H9 (cell line): ENCODE measurements around the gene PRSS21. TPM values are rescaled to one million over a fixed set of nuclear protein-coding genes. Genes with fewer than 3 reads are reported as not detected.

Experiments used
- DNase-seq: peaks from one replicate; pipeline ENCODE4 v3.0.0-alpha.2; 2017
- H2AFZ ChIP-seq: one replicate; pipeline ENCODE4 v1.6.1; 2013; ENCODE audit warnings: mild to moderate bottlenecking, low read length, control low read depth, moderate library complexity
- H2AK5ac ChIP-seq: 2 replicates; pipeline ENCODE4 v1.6.1; 2013; ENCODE audit warnings: low read length, control low read depth, mixed read lengths; ENCODE audit not compliant: insufficient read length
- H2BK120ac ChIP-seq: one replicate; pipeline ENCODE4 v1.6.1; 2013; ENCODE audit warnings: low read depth, mild to moderate bottlenecking, low read length, control low read depth, inconsistent platforms; ENCODE audit not compliant: poor library complexity, severe bottlenecking
- H2BK12ac ChIP-seq: 2 replicates; pipeline ENCODE4 v1.6.1; 2013; ENCODE audit warnings: low read length, control low read depth, mixed read lengths, low read depth; ENCODE audit not compliant: insufficient read length
- H2BK15ac ChIP-seq: 2 replicates; pipeline ENCODE4 v1.6.1; 2013; ENCODE audit warnings: low read depth, low read length, control low read depth
- H2BK20ac ChIP-seq: one replicate; pipeline ENCODE4 v1.6.1; 2013; ENCODE audit warnings: low read depth, mild to moderate bottlenecking, low read length, control low read depth, inconsistent platforms; ENCODE audit not compliant: poor library complexity, severe bottlenecking
- H2BK5ac ChIP-seq: 2 replicates; pipeline ENCODE4 v1.6.1; 2013; ENCODE audit warnings: low read length, control low read depth, mixed read lengths; ENCODE audit not compliant: insufficient read length
- H3K14ac ChIP-seq: 2 replicates; pipeline ENCODE4 v1.6.1; 2013; ENCODE audit warnings: low read length, control low read depth; ENCODE audit not compliant: insufficient read depth
- H3K18ac ChIP-seq: 2 replicates; pipeline ENCODE4 v1.6.1; 2013; ENCODE audit warnings: low read depth, mild to moderate bottlenecking, mixed read lengths, low read length, control low read depth; ENCODE audit not compliant: insufficient read length
- H3K23ac ChIP-seq: 2 replicates; pipeline ENCODE4 v1.6.1; 2013; ENCODE audit warnings: low read length, control low read depth, mixed read lengths, low read depth; ENCODE audit not compliant: insufficient read length
- H3K23me2 ChIP-seq: 2 replicates; pipeline ENCODE4 v1.6.1; 2013; ENCODE audit warnings: low read depth, mild to moderate bottlenecking, mixed read lengths, low read length, control low read depth; ENCODE audit not compliant: insufficient read length, poor library complexity, severe bottlenecking
- H3K27ac ChIP-seq: 2 replicates; pipeline ENCODE4 v1.5.1; 2013; ENCODE audit warnings: low read length, control low read depth, mixed read lengths, low read depth; ENCODE audit not compliant: insufficient read length
- H3K27me3 ChIP-seq: 2 replicates; pipeline ENCODE4 v1.6.1; 2013; ENCODE audit warnings: low read length, control low read depth, inconsistent platforms; ENCODE audit not compliant: insufficient read depth
- H3K4ac ChIP-seq: 2 replicates; pipeline ENCODE4 v1.6.1; 2013; ENCODE audit warnings: low read depth, mild to moderate bottlenecking, control low read depth, inconsistent platforms, low read length, moderate library complexity
- H3K4me1 ChIP-seq: 2 replicates; pipeline ENCODE4 v1.6.1; 2013; ENCODE audit warnings: low read length, control low read depth, inconsistent platforms; ENCODE audit not compliant: insufficient read depth
- H3K4me2 ChIP-seq: 2 replicates; pipeline ENCODE4 v1.6.1; 2013; ENCODE audit warnings: low read length, control low read depth, mixed read lengths; ENCODE audit not compliant: insufficient read length, insufficient read depth
- H3K56ac ChIP-seq: 2 replicates; pipeline ENCODE4 v1.6.1; 2013; ENCODE audit warnings: low read depth, mild to moderate bottlenecking, mixed read lengths, low read length, control low read depth; ENCODE audit not compliant: insufficient read length
- H3K79me1 ChIP-seq: 2 replicates; pipeline ENCODE4 v1.6.1; 2013; ENCODE audit warnings: low read depth, mild to moderate bottlenecking, moderate library complexity, low read length, control low read depth, inconsistent platforms; ENCODE audit not compliant: insufficient read depth, poor library complexity, severe bottlenecking
- H3K79me2 ChIP-seq: 2 replicates; pipeline ENCODE4 v1.6.1; 2013; ENCODE audit warnings: low read length, control low read depth, inconsistent platforms; ENCODE audit not compliant: insufficient read depth
- H3K9ac ChIP-seq: 2 replicates; pipeline ENCODE4 v1.6.1; 2013; ENCODE audit warnings: low read length, control low read depth, mixed read lengths; ENCODE audit not compliant: insufficient read length; ENCODE audit errors: extremely low read depth
- H3K9me3 ChIP-seq: one replicate; pipeline ENCODE4 v1.6.1; 2013; ENCODE audit warnings: low read depth, low read length, inconsistent platforms; ENCODE audit not compliant: control insufficient read depth
- H3T11ph ChIP-seq: one replicate; pipeline ENCODE4 v1.6.1; 2013; ENCODE audit warnings: mild to moderate bottlenecking, low read length, control low read depth, inconsistent platforms
- H4K20me1 ChIP-seq: one replicate; pipeline ENCODE4 v1.6.1; 2013; ENCODE audit not compliant: control insufficient read depth, insufficient read length, insufficient read depth
- H4K5ac ChIP-seq: 2 replicates; pipeline ENCODE4 v1.6.1; 2013; ENCODE audit warnings: low read depth, mild to moderate bottlenecking, mixed read lengths, low read length, control low read depth; ENCODE audit not compliant: insufficient read length
- H4K8ac ChIP-seq: replicated peaks from 2 replicates; pipeline ENCODE4 v1.6.1; 2013; ENCODE audit warnings: low read length, control low read depth, mixed read lengths, low read depth; ENCODE audit not compliant: insufficient read length
- H4K91ac ChIP-seq: 2 replicates; pipeline ENCODE4 v1.6.1; 2013; ENCODE audit warnings: low read depth, mild to moderate bottlenecking, moderate library complexity, mixed read lengths, low read length, control low read depth; ENCODE audit not compliant: insufficient read length
- H3K27ac Mint-ChIP-seq, 3 experiments: 2 replicates in 2 of 3; 3 replicates in 1 of 3; pipeline ENCODE4 v1.8.0; 2020 to 2021; ENCODE audit warnings: mixed read lengths in 3 of 3, mild to moderate bottlenecking in 1 of 3, moderate library complexity in 1 of 3
- H3K27me3 Mint-ChIP-seq: 2 replicates; pipeline ENCODE4 v1.8.0; 2021; ENCODE audit warnings: low read depth, mild to moderate bottlenecking, moderate library complexity, mixed read lengths
- H3K36me3 Mint-ChIP-seq, 3 experiments: 2 replicates in 2 of 3; 3 replicates in 1 of 3; pipeline ENCODE4 v1.8.0; 2020 to 2021; ENCODE audit warnings: low read depth in 3 of 3, mixed read lengths in 3 of 3; ENCODE audit not compliant: insufficient read depth in 1 of 3
- H3K4me1 Mint-ChIP-seq, 2 experiments: 2 replicates each; pipeline ENCODE4 v1.8.0; 2020; ENCODE audit warnings: mixed read lengths in 2 of 2
- H3K4me3 Mint-ChIP-seq, 2 experiments: 2 replicates in 1 of 2; 3 replicates in 1 of 2; pipeline ENCODE4 v1.8.0; 2020 to 2021; ENCODE audit warnings: mild to moderate bottlenecking in 2 of 2, mixed read lengths in 2 of 2, moderate library complexity in 1 of 2
- H3K9me3 Mint-ChIP-seq, 2 experiments: 2 replicates in 1 of 2; 3 replicates in 1 of 2; pipeline ENCODE4 v1.8.0; 2020; ENCODE audit warnings: mild to moderate bottlenecking in 2 of 2, mixed read lengths in 2 of 2, moderate library complexity in 1 of 2
- WGBS: extraction: QIAGEN DNeasy Blood & Tissue Kit; methylation state at CpG from one replicate; pipeline ENCODE4 v1.1.7; 2013; ENCODE audit warnings: missing lambda C conversion rate, low lambda C conversion rate, mixed read lengths; ENCODE audit not compliant: insufficient read length; ENCODE audit errors: extremely low coverage; 5-methylcytosine and 5-hydroxymethylcytosine counted together
- total RNA-seq: library from RNA; stranded (reverse); gene quantifications from 2 replicates; pipeline ENCODE4 v1.2.1, GENCODE V29; 2021
- TF ChIP-seq, protein P1 (sequence below): fragments of 200-600 bp; sonication (generic); conservative IDR thresholded peaks from 3 replicates; pipeline ENCODE4 v1.8.0; 2021; ENCODE audit warnings: antibody characterized with exemption, mild to moderate bottlenecking

PRSS21 gene
- total RNA-seq, 1 experiment from 2014 or later = not detected

DNA sequence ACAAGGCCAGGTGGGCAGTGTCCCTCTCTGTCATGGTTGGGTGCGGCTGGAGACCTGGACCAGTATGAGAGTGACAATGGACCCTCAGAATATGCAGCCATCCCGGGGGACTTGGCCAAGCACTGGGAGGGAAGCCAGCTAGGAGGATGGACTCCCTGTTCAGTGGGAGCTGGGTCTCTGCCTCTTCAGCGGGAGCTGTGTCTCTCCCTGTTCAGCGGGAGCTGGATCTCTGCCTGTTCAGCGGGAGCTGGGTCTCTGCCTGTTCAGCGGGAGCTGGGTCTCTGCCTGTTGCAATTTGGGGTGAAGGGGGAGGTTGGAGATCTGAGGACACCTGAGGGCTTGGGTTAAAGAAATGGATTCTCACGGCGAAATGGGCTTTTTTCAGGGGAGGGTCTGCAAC is 25.9 kb upstream of the PRSS21 start:
- H2AK5ac ChIP-seq = no peak overlapping the region
- H4K8ac ChIP-seq = no peak overlapping the region
- Mint-ChIP-seq H3K4me1 (peaks cover 7 to 19% of the 10 kb centered on the region in 2 experiments; a peak in 3 of 4 replicates), H3K9me3 (no peaks in the 10 kb centered on the region), H3K36me3 (no peaks in the 10 kb centered on the region), H3K4me3 (no peak overlapping the region; a peak in 1 of 5 replicates), H3K27me3 (peaks cover 32% of the 10 kb centered on the region), H3K27ac (no peak overlapping the region)
- no peaks in the 10 kb centered on the region for H3K79me1 ChIP-seq
- H2BK20ac ChIP-seq = no peak overlapping the region
- no peaks in the 10 kb centered on the region for H3K27me3 ChIP-seq
- no peaks in the 10 kb centered on the region for H4K20me1 ChIP-seq
- peak; percentile 25 for DNase-seq
- H3K4me1 ChIP-seq = no peaks in the 10 kb centered on the region
- no peak overlapping the region for H2BK5ac ChIP-seq
- no peak overlapping the region for H2BK120ac ChIP-seq
- no peak overlapping the region for H3K4me2 ChIP-seq
- no peak overlapping the region; the same call in 1 of the 2 replicates for H3K14ac ChIP-seq
- H3K56ac ChIP-seq = no peak overlapping the region
- H3K23ac ChIP-seq = no peak overlapping the region
- no peak overlapping the region for H2AFZ ChIP-seq
- H3K18ac ChIP-seq = no peak overlapping the region
- TF ChIP-seq, protein P1, sequence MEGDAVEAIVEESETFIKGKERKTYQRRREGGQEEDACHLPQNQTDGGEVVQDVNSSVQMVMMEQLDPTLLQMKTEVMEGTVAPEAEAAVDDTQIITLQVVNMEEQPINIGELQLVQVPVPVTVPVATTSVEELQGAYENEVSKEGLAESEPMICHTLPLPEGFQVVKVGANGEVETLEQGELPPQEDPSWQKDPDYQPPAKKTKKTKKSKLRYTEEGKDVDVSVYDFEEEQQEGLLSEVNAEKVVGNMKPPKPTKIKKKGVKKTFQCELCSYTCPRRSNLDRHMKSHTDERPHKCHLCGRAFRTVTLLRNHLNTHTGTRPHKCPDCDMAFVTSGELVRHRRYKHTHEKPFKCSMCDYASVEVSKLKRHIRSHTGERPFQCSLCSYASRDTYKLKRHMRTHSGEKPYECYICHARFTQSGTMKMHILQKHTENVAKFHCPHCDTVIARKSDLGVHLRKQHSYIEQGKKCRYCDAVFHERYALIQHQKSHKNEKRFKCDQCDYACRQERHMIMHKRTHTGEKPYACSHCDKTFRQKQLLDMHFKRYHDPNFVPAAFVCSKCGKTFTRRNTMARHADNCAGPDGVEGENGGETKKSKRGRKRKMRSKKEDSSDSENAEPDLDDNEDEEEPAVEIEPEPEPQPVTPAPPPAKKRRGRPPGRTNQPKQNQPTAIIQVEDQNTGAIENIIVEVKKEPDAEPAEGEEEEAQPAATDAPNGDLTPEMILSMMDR = no peak
- no peaks in the 10 kb centered on the region for H3K79me2 ChIP-seq
- H3K23me2 ChIP-seq = no peaks in the 10 kb centered on the region
- H2BK15ac ChIP-seq = no peak overlapping the region
- no peak overlapping the region for H4K5ac ChIP-seq
- no peaks in the 10 kb centered on the region for H3K9me3 ChIP-seq
- H3T11ph ChIP-seq = no peak overlapping the region
- no peak overlapping the region for H2BK12ac ChIP-seq
- H3K4ac ChIP-seq = no peak overlapping the region
- H3K9ac ChIP-seq = no peak overlapping the region
- H4K91ac ChIP-seq = no peak overlapping the region
- no peak overlapping the region for H3K27ac ChIP-seq
- no CpG with 5 or more reads among the region's 8 CpGs for WGBS
